ENCODE measurements around the gene TECPR2.

DNA sequence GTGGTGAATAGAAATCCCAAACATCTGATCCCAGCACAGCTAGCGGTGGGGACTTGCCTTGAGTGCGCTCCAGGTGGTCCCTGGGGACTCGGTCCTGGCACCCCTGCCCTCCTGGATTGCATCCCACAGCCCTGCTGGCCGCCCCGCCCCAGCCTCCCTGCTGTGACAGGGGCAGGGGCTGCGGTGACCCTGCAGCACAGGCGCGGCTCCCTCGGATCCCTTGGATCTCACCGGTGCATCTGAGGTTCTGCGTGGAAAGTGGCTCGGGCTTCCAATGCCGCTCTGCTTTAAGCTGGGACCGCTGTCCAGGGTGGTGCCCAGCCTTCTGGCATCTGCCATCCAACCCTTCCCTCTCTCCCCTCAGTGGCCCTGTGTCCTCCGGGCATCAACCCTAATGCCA is 130.8 kb downstream of the TECPR2 start:
- TF ChIP-seq POLR2AphosphoS5 (IDR thresholded peaks at IDR 0.05; ENCODE audit: low read depth, low read length) (no peak), SIN3A (IDR thresholded peaks at IDR 0.05; ENCODE audit: borderline replicate concordance, insufficient read depth, low read length) (no peak), TAF1 (IDR thresholded peaks at IDR 0.05; ENCODE audit: borderline replicate concordance, insufficient read depth, low read length) (no peak), REST (IDR thresholded peaks at IDR 0.05; ENCODE audit: insufficient read depth in 1 of 2, low read depth in 2 of 2, low read length in 2 of 2) (no peak), FOXP2 (optimal IDR thresholded peaks at IDR 0.05; ENCODE audit: borderline replicate concordance, extremely low read depth, extremely low read length, insufficient read depth) (no peak)
